Smooth muscle cell (in vitro differentiated cells): ENCODE measurements around the gene NAALAD2. TPM values are rescaled to one million over a fixed set of nuclear protein-coding genes. Genes with fewer than 3 reads are reported as not detected.

Source experiments
- DNase-seq: peaks from one replicate; lab custom pipeline; 2025; ENCODE audit not compliant: unreplicated experiment; lab: John Stamatoyannopoulos, UW
- H2AFZ ChIP-seq: fragments of 200-600 bp; sonication (generic); 2 replicates; pipeline ENCODE4 v1.6.0; 2016; ENCODE audit warnings: antibody characterized with exemption, low read depth, mild to moderate bottlenecking
- H3F3A ChIP-seq: fragments of 200-600 bp; sonication (generic); 2 replicates; pipeline ENCODE4 v1.6.0; 2017; ENCODE audit warnings: antibody characterized with exemption, low read depth
- H3K27ac ChIP-seq: fragments of 200-600 bp; sonication (generic); 2 replicates; pipeline ENCODE4 v1.5.1; 2016; ENCODE audit warnings: low read depth, mild to moderate bottlenecking
- H3K27me3 ChIP-seq: fragments of 200-600 bp; sonication (generic); 2 replicates; pipeline ENCODE4 v1.6.1; 2016; ENCODE audit warnings: low read depth, mild to moderate bottlenecking
- H3K36me3 ChIP-seq: fragments of 200-600 bp; sonication (generic); 2 replicates; pipeline ENCODE4 v1.5.1; 2016; ENCODE audit warnings: low read depth
- H3K4me1 ChIP-seq: fragments of 200-600 bp; sonication (generic); 2 replicates; pipeline ENCODE4 v1.5.1; 2016; ENCODE audit warnings: low read depth
- H3K4me2 ChIP-seq: fragments of 200-600 bp; sonication (generic); 2 replicates; pipeline ENCODE4 v1.6.0; 2016; ENCODE audit warnings: mild to moderate bottlenecking
- H3K4me3 ChIP-seq: fragments of 200-600 bp; sonication (generic); 2 replicates; pipeline ENCODE4 v1.5.1; 2016; ENCODE audit warnings: mild to moderate bottlenecking
- H3K79me2 ChIP-seq: fragments of 200-600 bp; sonication (generic); 2 replicates; pipeline ENCODE4 v1.6.0; 2016; ENCODE audit warnings: low read depth, mild to moderate bottlenecking
- H3K9ac ChIP-seq: fragments of 200-600 bp; sonication (generic); 2 replicates; pipeline ENCODE4 v1.6.0; 2016; ENCODE audit warnings: low read depth
- H3K9me3 ChIP-seq: fragments of 200-600 bp; sonication (generic); replicated peaks from 2 replicates; pipeline ENCODE4 v1.5.1; 2016; ENCODE audit warnings: low read depth
- H4K20me1 ChIP-seq: fragments of 200-600 bp; sonication (generic); 2 replicates; pipeline ENCODE4 v1.6.0; 2016; ENCODE audit warnings: low read depth
- CTCF ChIP-seq: fragments of 200-600 bp; sonication (generic); IDR thresholded peaks from 2 replicates; pipeline ENCODE4 v1.5.1; 2017; ENCODE audit warnings: borderline replicate concordance, mild to moderate bottlenecking, antibody characterized with exemption; ENCODE audit not compliant: insufficient read depth, poor library complexity, severe bottlenecking
- WGBS: methylation state at CpG from one replicate; pipeline ENCODE4 v1.1.7; 2016; ENCODE audit warnings: low lambda C conversion rate; 5-methylcytosine and 5-hydroxymethylcytosine counted together
- polyA plus RNA-seq: library from polyadenylated mRNA; unstranded; fragments of >200 nt; fragmentation: Nextera tagmentation; extraction: Ambion mirVana; gene quantifications from 2 replicates; pipeline ENCODE4 v1.2.1, GENCODE V29; 2016
- total RNA-seq: library from RNA; depleted of rRNA; stranded (reverse); fragments of >200 nt; gene quantifications from 2 replicates; pipeline ENCODE4 v1.2.3, GENCODE V29; 2014

The NAALAD2 gene
- total and polyA plus RNA-seq, 2 experiments from 2014 or later: 1.3 to 9.6 TPM

- peak overlapping the region; percentile 88 for H2AFZ ChIP-seq
- no peaks in the 10 kb centered on the region for H3K9me3 ChIP-seq
- H3K4me2 ChIP-seq: peak overlapping the region; percentile 96
- TF ChIP-seq CTCF: no peak
- H4K20me1 ChIP-seq: peaks cover 55% of the 10 kb centered on the region
- WGBS: 3% methylated on average over 16 of the region's 16 CpGs
- H3K36me3 ChIP-seq: no peaks in the 10 kb centered on the region
- DNase-seq: no peak
- H3K4me1 ChIP-seq: peaks cover 27% of the 10 kb centered on the region
- peaks cover 65% of the 10 kb centered on the region for H3K79me2 ChIP-seq
- no peaks in the 10 kb centered on the region for H3F3A ChIP-seq
- H3K4me3 ChIP-seq: peak overlapping the region; percentile 76
- H3K27ac ChIP-seq: peak overlapping the region; percentile 78
- no peaks in the 10 kb centered on the region for H3K27me3 ChIP-seq
- H3K9ac ChIP-seq: peak overlapping the region; percentile 88
Observed at GRCh38 chr11:90221803-90222458, 87.5 kb downstream of the NAALAD2 start.

GRCh38 chr11:90222459-90223247 lies 88.2 kb downstream of the NAALAD2 start, which contains the start of gene CHORDC1:
TSS of gene CHORDC1 (minus strand) at chr11:90223049. CDS start at chr11:90222954, 95 bp downstream.
- Histone ChIP-seq H3K4me2 (peak within 1 kb of the TSS; percentile 96), H3K79me2 (peaks cover 58% of the 10 kb centered on the region), H4K20me1 (peaks cover 48% of the 10 kb centered on the region), H3K27me3 (no peaks in the 10 kb centered on the region), H3K27ac (peak within 1 kb of the TSS; percentile 78), H3K36me3 (no peaks in the 10 kb centered on the region), H2AFZ (peak within 1 kb of the TSS; percentile 88), H3K4me1 (peaks cover 27% of the 10 kb centered on the region), H3K4me3 (peak within 1 kb of the TSS; percentile 76), H3K9me3 (no peaks in the 10 kb centered on the region), H3F3A (no peaks in the 10 kb centered on the region), H3K9ac (peak within 1 kb of the TSS; percentile 88)
- under 1% methylated on average over 61 of the region's 71 CpGs for WGBS
- no peak for TF ChIP-seq CTCF
- DNase-seq: peak; percentile 77

GRCh38 chr11:90223248-90223585 lies 88.8 kb downstream of the NAALAD2 start:
- Histone ChIP-seq H3K9ac (peak overlapping the region; percentile 88), H3F3A (no peaks in the 10 kb centered on the region), H3K4me1 (peaks cover 24% of the 10 kb centered on the region), H3K9me3 (no peaks in the 10 kb centered on the region), H3K79me2 (peaks cover 53% of the 10 kb centered on the region), H2AFZ (peak overlapping the region; percentile 88), H4K20me1 (peaks cover 42% of the 10 kb centered on the region), H3K27me3 (no peaks in the 10 kb centered on the region), H3K27ac (no peak overlapping the region), H3K4me2 (peak overlapping the region; percentile 96), H3K4me3 (peak overlapping the region; percentile 76), H3K36me3 (no peaks in the 10 kb centered on the region)
- no peak for TF ChIP-seq CTCF
- no peak for DNase-seq
- 2% methylated on average over 12 of the region's 12 CpGs for WGBS
